ENCODE measurements around the gene ZC3H13. TPM values are rescaled to one million over a fixed set of nuclear protein-coding genes. Genes with fewer than 3 reads are reported as not detected.

ZC3H13 gene
- total and polyA plus RNA-seq, 10 of the 15 experiments (the other 5 are each of a cell fraction or from before 2014, with no cell fraction given), result 10.0 to 55.9 (median 25.4) TPM

GRCh38 chr13:45921162-45921736 lies 131.3 kb downstream of the ZC3H13 start:
- Histone ChIP-seq H3K4me2 (ENCODE audit: control insufficient read depth, insufficient read depth) (no peak overlapping the region), H3K27me3 (replicated peaks in 1 of 2; ENCODE audit: control insufficient read depth in 2 of 2, insufficient read depth in 2 of 2, low read length in 1 of 2) (peaks cover 0 to 2% of the 10 kb centered on the region in 2 experiments; a peak in 1 of 4 replicates), H3K27ac (ENCODE audit: control insufficient read depth, insufficient read depth) (no peak overlapping the region), H3K36me3 (ENCODE audit: control insufficient read depth in 2 of 2, insufficient read depth in 2 of 2, low read length in 1 of 2) (no peaks in the 10 kb centered on the region), H3K79me2 (ENCODE audit: control insufficient read depth, insufficient read depth, low read length) (no peaks in the 10 kb centered on the region), H3K9ac (ENCODE audit: control insufficient read depth, insufficient read depth, low read length) (no peak overlapping the region), H3K9me3 (replicated peaks; ENCODE audit: control insufficient read depth, insufficient read depth, low read length) (no peaks in the 10 kb centered on the region), H4K20me1 (ENCODE audit: control insufficient read depth, insufficient read depth) (no peaks in the 10 kb centered on the region), H3K4me3 (no peak overlapping the region), H2AFZ (ENCODE audit: control insufficient read depth, low read depth, low read length) (no peak overlapping the region), H3K4me1 (ENCODE audit: control insufficient read depth, insufficient read depth, low read length) (no peaks in the 10 kb centered on the region)
- no peak for FAIRE-seq
- ATAC-seq, result no peak
- POLR2A ChIA-PET, result no interaction called here
- intact Hi-C loops (cut with micrococcal nuclease; ENCODE audit: unreplicated experiment) (no loop called here), in situ Hi-C loops (cut with MboI) (no loop called here)
- BruUV-seq (replicated peaks), result no TSS peak
- CTCF ChIA-PET, result no interaction called here
- no peak for DNase-seq (ENCODE audit: low read depth, low spot score)
- RAD21 ChIA-PET (ENCODE audit: unreplicated experiment), result no interaction called here
- TF ChIP-seq CBFB (IDR thresholded peaks at IDR 0.05; ENCODE audit: low read depth) (no peak), ZNF622 (IDR thresholded peaks at IDR 0.05) (no peak), SKIL (IDR thresholded peaks at IDR 0.05; ENCODE audit: low read depth, poor library complexity, severe bottlenecking) (no peak), MTA3 (IDR thresholded peaks at IDR 0.05; ENCODE audit: borderline replicate concordance, low read length) (no peak), ZNF207 (IDR thresholded peaks at IDR 0.05; ENCODE audit: borderline replicate concordance) (no peak), USF1 (IDR thresholded peaks at IDR 0.05; ENCODE audit: borderline replicate concordance, extremely low read length, insufficient read depth, low read depth, low read length) (no peak), NBN (IDR thresholded peaks at IDR 0.05) (no peak)
- 86% methylated on average over 1 of the region's 1 CpG for WGBS (ENCODE audit: insufficient coverage, insufficient replicate concordance, low lambda C conversion rate, missing lambda C conversion rate)
- SMC1A ChIA-PET (ENCODE audit: uncharacterized antibody, unreplicated experiment), result interaction anchor here (1.0 to 1.6 kb wide), 2 partner anchors 9 to 190 kb away, joined by 3 read pairs; no protein-coding TSS in a partner anchor
